SU-DHL-6 (cell line): Measurements from ENCODE around the gene CGB2.

Source experiments
- EZH2phosphoT487 ChIP-seq: fragments of 200-600 bp; sonication (generic), shearing (Covaris generic); conservative IDR thresholded peaks from 2 replicates; pipeline ENCODE4 v1.6.1; 2018; ENCODE audit warnings: mild to moderate bottlenecking, antibody characterized with exemption, low read length, moderate library complexity, mixed read lengths
- TF ChIP-seq, protein P1 (sequence below): fragments of 200-600 bp; sonication (generic); IDR thresholded peaks from one replicate; pipeline ENCODE4 v1.5.1; 2017; ENCODE audit warnings: antibody characterized with exemption, mild to moderate bottlenecking, low read length, moderate library complexity; ENCODE audit not compliant: insufficient read depth, poor library complexity, severe bottlenecking

DNA sequence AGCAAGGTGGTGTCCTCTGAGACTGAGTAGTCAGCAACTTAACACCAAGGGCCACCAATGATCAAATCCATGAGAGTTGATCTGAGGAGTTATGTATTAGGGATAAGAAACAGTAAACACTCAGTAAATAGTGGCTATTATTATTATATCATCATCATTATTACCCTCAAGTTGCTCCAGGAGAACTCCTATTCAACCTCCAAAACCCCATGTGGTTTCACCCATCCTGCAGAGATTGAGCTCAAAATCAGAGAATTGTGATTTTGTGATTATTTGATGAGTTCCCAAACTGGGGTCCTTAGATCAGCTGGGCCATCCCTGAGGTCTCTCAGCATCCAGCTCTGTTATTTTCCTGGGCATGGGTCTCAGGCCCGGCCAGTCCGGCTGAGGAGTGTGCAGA is 29.3 kb downstream of the CGB2 start:
- TF ChIP-seq, protein P1, sequence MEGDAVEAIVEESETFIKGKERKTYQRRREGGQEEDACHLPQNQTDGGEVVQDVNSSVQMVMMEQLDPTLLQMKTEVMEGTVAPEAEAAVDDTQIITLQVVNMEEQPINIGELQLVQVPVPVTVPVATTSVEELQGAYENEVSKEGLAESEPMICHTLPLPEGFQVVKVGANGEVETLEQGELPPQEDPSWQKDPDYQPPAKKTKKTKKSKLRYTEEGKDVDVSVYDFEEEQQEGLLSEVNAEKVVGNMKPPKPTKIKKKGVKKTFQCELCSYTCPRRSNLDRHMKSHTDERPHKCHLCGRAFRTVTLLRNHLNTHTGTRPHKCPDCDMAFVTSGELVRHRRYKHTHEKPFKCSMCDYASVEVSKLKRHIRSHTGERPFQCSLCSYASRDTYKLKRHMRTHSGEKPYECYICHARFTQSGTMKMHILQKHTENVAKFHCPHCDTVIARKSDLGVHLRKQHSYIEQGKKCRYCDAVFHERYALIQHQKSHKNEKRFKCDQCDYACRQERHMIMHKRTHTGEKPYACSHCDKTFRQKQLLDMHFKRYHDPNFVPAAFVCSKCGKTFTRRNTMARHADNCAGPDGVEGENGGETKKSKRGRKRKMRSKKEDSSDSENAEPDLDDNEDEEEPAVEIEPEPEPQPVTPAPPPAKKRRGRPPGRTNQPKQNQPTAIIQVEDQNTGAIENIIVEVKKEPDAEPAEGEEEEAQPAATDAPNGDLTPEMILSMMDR = no peak
- no peak for TF ChIP-seq EZH2phosphoT487
